MM.1S (cell line): Measurements from ENCODE around the gene EXOC4.

ENCODE experiments used
- DNase-seq: peaks from one replicate; pipeline ENCODE4 v3.0.0-alpha.2; 2015
- H2AFZ ChIP-seq: fragments of 300-600 bp; sonication (generic); 2 replicates; pipeline ENCODE4 v1.6.0; 2016; ENCODE audit warnings: antibody characterized with exemption, low read length
- H3F3A ChIP-seq: fragments of 300-600 bp; sonication (generic); 2 replicates; pipeline ENCODE4 v1.6.1; 2016; ENCODE audit warnings: mild to moderate bottlenecking, antibody characterized with exemption, low read length, moderate library complexity, mixed read lengths; ENCODE audit not compliant: insufficient read depth
- H3K27ac ChIP-seq: fragments of 300-600 bp; sonication (generic); 2 replicates; pipeline ENCODE4 v1.5.1; 2016; ENCODE audit warnings: mild to moderate bottlenecking, low read length
- H3K27me3 ChIP-seq: fragments of 300-600 bp; sonication (generic); replicated peaks from 2 replicates; pipeline ENCODE4 v1.6.0; 2016; ENCODE audit warnings: low read length; ENCODE audit not compliant: insufficient read depth
- H3K36me3 ChIP-seq: fragments of 300-600 bp; sonication (generic); replicated peaks from 2 replicates; pipeline ENCODE4 v1.6.1; 2016; ENCODE audit warnings: mild to moderate bottlenecking, low read length, mixed read lengths; ENCODE audit not compliant: insufficient read depth
- H3K4me1 ChIP-seq: fragments of 300-600 bp; sonication (generic); 2 replicates; pipeline ENCODE4 v1.6.1; 2016; ENCODE audit warnings: low read length, mixed read lengths
- H3K4me2 ChIP-seq: fragments of 300-600 bp; sonication (generic); 2 replicates; pipeline ENCODE4 v1.6.0; 2016; ENCODE audit warnings: low read depth, low read length
- H3K4me3 ChIP-seq: fragments of 300-600 bp; sonication (generic); 2 replicates; pipeline ENCODE4 v1.5.1; 2016; ENCODE audit warnings: low read length, mixed read lengths
- H3K79me2 ChIP-seq: fragments of 300-600 bp; sonication (generic); 2 replicates; pipeline ENCODE4 v1.6.1; 2016; ENCODE audit warnings: mixed run types, low read length, mixed read lengths
- H3K9ac ChIP-seq: fragments of 300-600 bp; sonication (generic); 2 replicates; pipeline ENCODE4 v1.6.1; 2016; ENCODE audit warnings: low read length, mixed read lengths
- H3K9me2 ChIP-seq: fragments of 300-600 bp; sonication (generic); replicated peaks from 2 replicates; pipeline ENCODE4 v1.6.1; 2016; ENCODE audit warnings: mild to moderate bottlenecking, low read length, mixed read lengths; ENCODE audit not compliant: insufficient read depth
- H3K9me3 ChIP-seq: fragments of 300-600 bp; sonication (generic); replicated peaks from 2 replicates; pipeline ENCODE4 v1.6.1; 2016; ENCODE audit warnings: mild to moderate bottlenecking, low read length, mixed read lengths; ENCODE audit not compliant: insufficient read depth
- H4K20me1 ChIP-seq: fragments of 300-600 bp; sonication (generic); 2 replicates; pipeline ENCODE4 v1.6.1; 2016; ENCODE audit warnings: mild to moderate bottlenecking, low read length, moderate library complexity, mixed read lengths; ENCODE audit not compliant: insufficient read depth
- EZH2 ChIP-seq: fragments of 300-600 bp; sonication (generic); optimal IDR thresholded peaks from 2 replicates; pipeline ENCODE3; 2017; ENCODE audit warnings: low read depth, mild to moderate bottlenecking, antibody characterized with exemption, low read length, mixed read lengths
- EZH2phosphoT487 ChIP-seq: fragments of 300-600 bp; sonication (generic); IDR thresholded peaks from 2 replicates; pipeline ENCODE4 v1.6.1; 2018; ENCODE audit warnings: antibody characterized with exemption, low read length
- TF ChIP-seq, protein P1 (sequence below): fragments of 300-600 bp; sonication (generic); IDR thresholded peaks from 2 replicates; pipeline ENCODE4 v1.5.1; 2016; ENCODE audit warnings: antibody characterized with exemption, low read length, mixed read lengths

The EXOC4 gene

DNA sequence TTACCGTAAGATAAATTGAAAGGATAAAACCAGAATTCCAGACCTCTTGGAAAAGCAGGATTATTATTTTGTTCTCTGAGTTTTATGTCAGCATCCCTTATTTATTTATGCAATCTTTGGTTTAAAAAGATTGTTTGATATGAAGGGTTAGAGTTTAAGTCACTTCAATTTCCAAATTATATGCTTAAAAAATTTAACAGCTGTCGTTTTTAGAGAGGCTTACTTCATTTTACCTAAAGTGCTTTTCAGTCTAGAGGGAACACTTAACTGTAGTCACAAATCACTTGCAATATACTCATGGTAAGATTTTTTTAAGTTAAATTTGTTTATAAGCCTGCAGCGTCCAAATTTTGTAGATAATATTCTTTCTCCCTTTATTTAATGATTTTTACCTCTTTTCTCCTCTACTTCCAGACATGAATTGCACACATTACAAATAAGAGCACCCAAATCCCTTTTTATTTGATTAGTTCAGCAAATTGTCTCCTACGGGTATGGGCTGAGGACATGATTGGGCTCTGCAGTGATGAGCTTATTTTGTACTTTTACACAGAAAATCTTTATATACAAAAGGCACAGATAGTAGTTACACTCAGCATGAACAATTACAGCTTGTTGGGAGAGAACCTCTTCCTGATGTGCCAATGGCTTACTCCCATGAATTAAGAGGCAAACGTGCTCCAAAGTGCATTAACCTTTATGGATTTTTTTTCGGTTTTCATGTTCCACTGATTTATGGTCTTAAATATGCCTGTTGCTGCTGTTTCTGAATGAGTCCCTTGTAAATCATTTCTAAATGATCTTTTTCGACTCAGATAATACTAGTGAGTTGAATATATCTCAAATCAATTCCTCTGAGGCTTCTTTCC lies 555.0 kb downstream of the EXOC4 start:
- Histone ChIP-seq H3K9me2 (no peaks in the 10 kb centered on the region), H3K4me1 (no peaks in the 10 kb centered on the region), H3K4me2 (no peak overlapping the region), H3K4me3 (no peak overlapping the region), H3K27me3 (no peaks in the 10 kb centered on the region), H3K36me3 (no peaks in the 10 kb centered on the region), H3K27ac (no peak overlapping the region), H3K79me2 (no peaks in the 10 kb centered on the region), H3K9ac (no peak overlapping the region), H3F3A (no peaks in the 10 kb centered on the region), H3K9me3 (no peaks in the 10 kb centered on the region), H4K20me1 (no peaks in the 10 kb centered on the region), H2AFZ (no peak overlapping the region)
- DNase-seq: no peak
- no peak for TF ChIP-seq EZH2
- TF ChIP-seq, protein P1, sequence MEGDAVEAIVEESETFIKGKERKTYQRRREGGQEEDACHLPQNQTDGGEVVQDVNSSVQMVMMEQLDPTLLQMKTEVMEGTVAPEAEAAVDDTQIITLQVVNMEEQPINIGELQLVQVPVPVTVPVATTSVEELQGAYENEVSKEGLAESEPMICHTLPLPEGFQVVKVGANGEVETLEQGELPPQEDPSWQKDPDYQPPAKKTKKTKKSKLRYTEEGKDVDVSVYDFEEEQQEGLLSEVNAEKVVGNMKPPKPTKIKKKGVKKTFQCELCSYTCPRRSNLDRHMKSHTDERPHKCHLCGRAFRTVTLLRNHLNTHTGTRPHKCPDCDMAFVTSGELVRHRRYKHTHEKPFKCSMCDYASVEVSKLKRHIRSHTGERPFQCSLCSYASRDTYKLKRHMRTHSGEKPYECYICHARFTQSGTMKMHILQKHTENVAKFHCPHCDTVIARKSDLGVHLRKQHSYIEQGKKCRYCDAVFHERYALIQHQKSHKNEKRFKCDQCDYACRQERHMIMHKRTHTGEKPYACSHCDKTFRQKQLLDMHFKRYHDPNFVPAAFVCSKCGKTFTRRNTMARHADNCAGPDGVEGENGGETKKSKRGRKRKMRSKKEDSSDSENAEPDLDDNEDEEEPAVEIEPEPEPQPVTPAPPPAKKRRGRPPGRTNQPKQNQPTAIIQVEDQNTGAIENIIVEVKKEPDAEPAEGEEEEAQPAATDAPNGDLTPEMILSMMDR: no peak
- no peak for TF ChIP-seq EZH2phosphoT487

DNA sequence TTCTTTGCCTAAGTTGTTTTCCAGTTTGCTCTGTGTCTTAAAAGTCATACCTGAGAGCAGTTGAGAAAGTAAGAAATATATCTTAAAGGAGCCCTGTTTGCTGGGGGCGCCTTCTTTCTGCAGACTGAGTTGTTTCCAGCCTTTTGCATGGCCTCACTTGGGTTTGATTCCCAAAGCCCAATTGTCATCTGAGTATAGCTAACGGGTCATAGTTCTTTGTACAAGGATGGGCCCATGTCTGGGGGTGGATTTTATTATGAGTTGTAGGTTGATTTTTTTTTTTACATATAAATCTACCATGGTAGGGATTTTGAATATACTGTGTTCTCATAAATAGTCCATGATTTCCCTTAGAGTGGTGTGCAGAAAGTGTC lies 555.6 kb downstream of the EXOC4 start:
- no peaks in the 10 kb centered on the region for H4K20me1 ChIP-seq
- H3K9me2 ChIP-seq: no peaks in the 10 kb centered on the region
- no peak overlapping the region for H3K4me2 ChIP-seq
- H3K9me3 ChIP-seq: no peaks in the 10 kb centered on the region
- no peak overlapping the region for H3K4me3 ChIP-seq
- H2AFZ ChIP-seq: no peak overlapping the region
- no peaks in the 10 kb centered on the region for H3K4me1 ChIP-seq
- no peaks in the 10 kb centered on the region for H3K79me2 ChIP-seq
- H3K36me3 ChIP-seq: no peaks in the 10 kb centered on the region
- no peaks in the 10 kb centered on the region for H3F3A ChIP-seq
- H3K9ac ChIP-seq: no peak overlapping the region
- DNase-seq: no peak
- no peak overlapping the region for H3K27ac ChIP-seq
- H3K27me3 ChIP-seq: no peaks in the 10 kb centered on the region
- TF ChIP-seq EZH2: no peak
- TF ChIP-seq EZH2phosphoT487: no peak
- TF ChIP-seq, protein P1: no peak

DNA sequence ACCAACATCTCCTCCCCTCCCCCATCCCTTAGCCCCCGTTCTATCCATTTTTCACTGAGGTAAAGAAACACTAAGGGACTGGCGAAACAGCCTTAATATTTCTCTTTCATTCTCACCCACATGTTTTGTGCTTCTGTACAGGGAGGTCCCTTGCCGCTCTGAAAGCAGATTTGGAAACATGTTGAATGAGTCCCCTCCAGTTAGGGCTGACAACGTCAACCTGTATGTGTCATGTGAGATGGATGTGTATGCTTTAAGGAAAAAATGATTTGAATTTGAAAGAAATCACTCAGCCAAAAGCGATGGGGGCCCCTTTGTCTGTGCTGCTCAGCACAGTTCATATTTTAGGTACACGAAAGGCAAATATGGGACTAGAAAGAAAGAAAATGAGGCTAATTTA lies 560.0 kb downstream of the EXOC4 start:
- Histone ChIP-seq H3K4me2 (no peak overlapping the region), H3F3A (no peaks in the 10 kb centered on the region), H3K27me3 (no peaks in the 10 kb centered on the region), H3K9me3 (no peaks in the 10 kb centered on the region), H3K79me2 (no peaks in the 10 kb centered on the region), H3K4me3 (no peak overlapping the region), H3K9me2 (no peaks in the 10 kb centered on the region), H3K4me1 (no peaks in the 10 kb centered on the region), H2AFZ (no peak overlapping the region), H3K27ac (no peak overlapping the region), H4K20me1 (no peaks in the 10 kb centered on the region), H3K9ac (no peak overlapping the region), H3K36me3 (no peaks in the 10 kb centered on the region)
- DNase-seq: no peak
- TF ChIP-seq EZH2phosphoT487: no peak
- TF ChIP-seq, protein P1: no peak
- no peak for TF ChIP-seq EZH2
